ENCODE measurements around the gene CTNNA3.

DNA sequence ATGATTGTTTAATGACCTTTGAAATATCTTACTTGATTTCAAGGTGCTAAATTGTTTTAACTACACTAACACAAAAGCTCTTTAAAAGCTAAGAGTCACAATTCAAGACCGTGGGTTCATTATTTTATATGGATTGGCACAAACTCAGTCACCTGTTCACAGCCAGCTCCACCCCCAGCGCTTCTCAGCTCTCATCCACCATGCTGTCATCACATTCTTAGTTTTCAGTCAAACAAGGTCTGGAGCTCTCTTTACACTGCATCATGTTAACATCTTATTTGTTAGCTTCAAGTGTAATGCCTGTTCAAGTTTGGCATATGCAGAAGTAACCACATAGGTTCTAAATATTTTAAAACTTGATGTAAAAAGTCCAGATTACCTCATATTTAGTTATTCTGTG, 951.1 kb downstream of the CTNNA3 start:
- TF ChIP-seq, protein P1, sequence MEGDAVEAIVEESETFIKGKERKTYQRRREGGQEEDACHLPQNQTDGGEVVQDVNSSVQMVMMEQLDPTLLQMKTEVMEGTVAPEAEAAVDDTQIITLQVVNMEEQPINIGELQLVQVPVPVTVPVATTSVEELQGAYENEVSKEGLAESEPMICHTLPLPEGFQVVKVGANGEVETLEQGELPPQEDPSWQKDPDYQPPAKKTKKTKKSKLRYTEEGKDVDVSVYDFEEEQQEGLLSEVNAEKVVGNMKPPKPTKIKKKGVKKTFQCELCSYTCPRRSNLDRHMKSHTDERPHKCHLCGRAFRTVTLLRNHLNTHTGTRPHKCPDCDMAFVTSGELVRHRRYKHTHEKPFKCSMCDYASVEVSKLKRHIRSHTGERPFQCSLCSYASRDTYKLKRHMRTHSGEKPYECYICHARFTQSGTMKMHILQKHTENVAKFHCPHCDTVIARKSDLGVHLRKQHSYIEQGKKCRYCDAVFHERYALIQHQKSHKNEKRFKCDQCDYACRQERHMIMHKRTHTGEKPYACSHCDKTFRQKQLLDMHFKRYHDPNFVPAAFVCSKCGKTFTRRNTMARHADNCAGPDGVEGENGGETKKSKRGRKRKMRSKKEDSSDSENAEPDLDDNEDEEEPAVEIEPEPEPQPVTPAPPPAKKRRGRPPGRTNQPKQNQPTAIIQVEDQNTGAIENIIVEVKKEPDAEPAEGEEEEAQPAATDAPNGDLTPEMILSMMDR (IDR thresholded peaks at IDR 0.05): no peak
- no peak for TF ChIP-seq POLR2A (IDR thresholded peaks at IDR 0.05)

Measured in uterus (tissue), 2 donors.